ENCODE measurements around the gene HNRNPM. TPM values are rescaled to one million over a fixed set of nuclear protein-coding genes. Genes with fewer than 3 reads are reported as not detected.

The HNRNPM gene
- total RNA-seq, 1 donor from 2014 or later: 198 TPM

GRCh38 chr19:8397271-8397670 is 47.5 kb upstream of the HNRNPM start:
- Histone ChIP-seq H3K9me3 (no peaks in the 10 kb centered on the region), H3K36me3 (peaks cover 23 to 29% of the 10 kb centered on the region in 2 donors), H3K27ac (peak overlapping the region in 1 of 2 donors; percentile 29), H3K4me1 (peaks cover 6 to 35% of the 10 kb centered on the region in 2 donors), H3K4me3 (no peak overlapping the region), H3K27me3 (no peaks in the 10 kb centered on the region)
- no peak for TF ChIP-seq CTCF (IDR thresholded peaks at IDR 0.05)
- intact Hi-C loops (cut with DNase I): no loop called here
- DNase-seq (ENCODE audit: low spot score in 2 of 2): no peak

- no peaks in the 10 kb centered on the region for H3K27me3 ChIP-seq
- no peak for DNase-seq (ENCODE audit: low spot score in 2 of 2)
- no peak overlapping the region for H3K4me3 ChIP-seq
- peaks cover 29 to 34% of the 10 kb centered on the region in 2 donors for H3K36me3 ChIP-seq
- intact Hi-C loops (cut with DNase I): no loop called here
- peak overlapping the region in 1 of 2 donors; percentile 29 for H3K27ac ChIP-seq
- no peaks in the 10 kb centered on the region for H3K9me3 ChIP-seq
- peaks cover 6 to 31% of the 10 kb centered on the region in 2 donors for H3K4me1 ChIP-seq
- TF ChIP-seq CTCF (IDR thresholded peaks at IDR 0.05): no peak
These were observed 46.9 kb upstream of the HNRNPM start for GRCh38 chr19:8397746-8398310.

DNA sequence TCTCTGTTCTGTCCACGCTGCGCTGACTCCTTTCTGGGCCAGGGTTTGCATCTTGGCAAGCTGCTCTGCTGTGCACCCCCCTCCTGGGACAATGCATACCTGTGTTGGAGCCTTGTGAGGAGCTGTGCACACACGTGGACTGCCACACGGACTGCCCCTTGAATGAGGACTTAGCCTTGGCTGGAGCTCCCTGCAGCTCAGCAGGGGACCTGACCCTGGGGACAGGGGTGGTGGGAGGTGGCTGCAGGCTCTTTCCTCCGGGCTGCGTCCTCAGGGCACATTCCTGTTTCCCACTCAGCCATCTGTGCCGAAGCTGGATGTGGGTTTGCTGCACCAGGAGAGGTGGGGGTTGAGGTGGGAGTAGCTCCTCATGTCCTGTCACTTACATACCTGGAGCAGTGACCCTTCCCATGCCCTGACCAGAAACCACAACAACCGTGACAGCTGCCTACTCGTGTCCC is 46.4 kb upstream of the HNRNPM start:
- DNase-seq (ENCODE audit: low spot score in 2 of 2): no peak
- no peaks in the 10 kb centered on the region for H3K9me3 ChIP-seq
- H3K4me1 ChIP-seq: peaks cover 1 to 26% of the 10 kb centered on the region in 2 donors
- intact Hi-C loops (cut with DNase I): no loop called here
- H3K4me3 ChIP-seq: no peak overlapping the region
- no peak for TF ChIP-seq CTCF (IDR thresholded peaks at IDR 0.05)
- no peak overlapping the region for H3K27ac ChIP-seq
- no peaks in the 10 kb centered on the region for H3K27me3 ChIP-seq
- H3K36me3 ChIP-seq: peaks cover 34 to 40% of the 10 kb centered on the region in 2 donors

- no peak for DNase-seq (ENCODE audit: low spot score in 2 of 2)
- H3K4me1 ChIP-seq: peaks cover 0 to 14% of the 10 kb centered on the region in 2 donors
- H3K36me3 ChIP-seq: peaks cover 47 to 53% of the 10 kb centered on the region in 2 donors
- intact Hi-C loops (cut with DNase I): no loop called here
- no peak overlapping the region for H3K27ac ChIP-seq
- H3K4me3 ChIP-seq: no peak overlapping the region
- no peaks in the 10 kb centered on the region for H3K27me3 ChIP-seq
- TF ChIP-seq CTCF (IDR thresholded peaks at IDR 0.05): no peak
- H3K9me3 ChIP-seq: no peaks in the 10 kb centered on the region
These were observed 45.0 kb upstream of the HNRNPM start for GRCh38 chr19:8399681-8400188.

DNA sequence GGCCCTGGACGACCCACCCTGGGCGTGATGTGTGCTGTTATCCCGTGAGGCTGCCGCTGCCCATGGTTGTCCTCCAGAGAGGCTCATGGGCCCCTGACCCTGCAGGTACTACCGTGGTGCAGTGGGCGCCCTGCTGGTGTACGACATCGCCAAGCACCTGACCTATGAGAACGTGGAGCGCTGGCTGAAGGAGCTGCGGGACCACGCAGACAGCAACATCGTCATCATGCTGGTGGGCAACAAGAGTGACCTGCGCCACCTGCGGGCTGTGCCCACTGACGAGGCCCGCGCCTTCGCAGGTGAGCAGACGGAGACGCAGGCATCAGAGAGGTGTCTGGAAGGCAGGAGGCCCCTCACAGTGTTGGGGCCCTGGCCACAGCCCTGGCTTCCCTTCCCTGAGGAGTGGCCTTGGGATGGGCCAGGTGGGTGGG is 42.8 kb upstream of the HNRNPM start:
- no peak overlapping the region for H3K4me3 ChIP-seq
- H3K4me1 ChIP-seq: peaks cover 0 to 5% of the 10 kb centered on the region in 2 donors
- H3K36me3 ChIP-seq: peaks cover 47 to 63% of the 10 kb centered on the region in 2 donors
- intact Hi-C loops (cut with DNase I): no loop called here
- no peak for DNase-seq (ENCODE audit: low spot score in 2 of 2)
- TF ChIP-seq CTCF (IDR thresholded peaks at IDR 0.05): no peak
- H3K27ac ChIP-seq: no peak overlapping the region
- H3K27me3 ChIP-seq: no peaks in the 10 kb centered on the region
- H3K9me3 ChIP-seq: no peaks in the 10 kb centered on the region
